HG03460 (cell line): ENCODE data around the gene SERPINA4.
"Not testable (repeated sequence)": the region's sequence is repeated elsewhere in the genome, so short reads cannot be mapped to it uniquely, and the experiment has no call there.

Experiments
- ATAC-seq: cut with Tn5 transposase; IDR thresholded peaks from one replicate; pipeline ENCODE4 v1.9.1; 2021; ENCODE audit not compliant: unreplicated experiment

The SERPINA4 gene

DNA sequence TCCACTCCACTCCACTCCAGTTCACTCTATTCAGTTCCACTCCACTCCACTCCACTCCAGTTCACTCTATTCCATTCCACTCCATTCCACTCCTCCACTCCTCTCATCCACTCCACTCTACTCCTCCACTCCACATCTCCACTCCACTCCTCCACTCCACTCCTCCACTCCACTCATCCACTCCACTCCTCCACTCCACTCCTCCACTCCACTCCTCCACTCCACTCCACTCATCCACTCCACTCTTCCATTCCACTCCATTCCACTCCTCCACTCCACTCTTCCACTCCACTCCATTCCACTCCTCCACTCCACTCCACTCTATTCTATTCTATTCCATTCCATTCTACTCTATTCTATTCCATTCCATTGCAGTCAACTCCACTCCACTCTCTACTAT lies 29.8 kb downstream of the SERPINA4 start:
- ATAC-seq = no peak

DNA sequence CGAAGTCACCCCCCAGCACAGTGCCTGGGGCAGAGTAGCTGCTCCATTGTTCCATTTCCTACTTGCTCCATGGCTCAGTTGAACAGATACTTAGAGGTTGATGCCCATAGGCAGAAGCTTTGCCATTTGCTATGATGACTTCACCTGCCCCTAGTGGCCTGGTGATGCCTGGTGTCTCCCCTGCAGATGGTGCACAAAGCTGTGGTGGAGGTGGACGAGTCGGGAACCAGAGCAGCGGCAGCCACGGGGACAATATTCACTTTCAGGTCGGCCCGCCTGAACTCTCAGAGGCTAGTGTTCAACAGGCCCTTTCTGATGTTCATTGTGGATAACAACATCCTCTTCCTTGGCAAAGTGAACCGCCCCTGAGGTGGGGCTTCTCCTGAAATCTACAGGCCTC lies 30.6 kb downstream of the SERPINA4 start:
- ATAC-seq = no peak

DNA sequence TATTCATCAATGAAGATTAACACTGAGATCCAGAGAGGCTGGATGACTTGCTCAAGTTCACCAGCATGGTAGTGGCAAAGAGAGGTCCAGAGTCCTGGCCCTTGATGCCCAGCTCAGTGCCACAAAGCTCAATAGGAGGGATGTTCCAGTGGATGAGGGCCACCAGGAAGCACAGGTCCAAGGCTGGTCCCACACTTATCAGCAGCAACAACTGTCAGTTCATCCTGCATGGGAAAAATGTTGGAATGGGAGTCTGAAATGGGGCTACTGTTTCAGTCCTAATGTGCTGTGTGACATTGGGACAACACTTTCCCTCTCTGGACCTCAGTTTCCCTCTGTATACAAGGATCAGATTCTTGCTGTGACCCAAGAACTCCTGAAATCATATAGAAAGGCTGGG lies 31.2 kb downstream of the SERPINA4 start:
- no peak for ATAC-seq

DNA sequence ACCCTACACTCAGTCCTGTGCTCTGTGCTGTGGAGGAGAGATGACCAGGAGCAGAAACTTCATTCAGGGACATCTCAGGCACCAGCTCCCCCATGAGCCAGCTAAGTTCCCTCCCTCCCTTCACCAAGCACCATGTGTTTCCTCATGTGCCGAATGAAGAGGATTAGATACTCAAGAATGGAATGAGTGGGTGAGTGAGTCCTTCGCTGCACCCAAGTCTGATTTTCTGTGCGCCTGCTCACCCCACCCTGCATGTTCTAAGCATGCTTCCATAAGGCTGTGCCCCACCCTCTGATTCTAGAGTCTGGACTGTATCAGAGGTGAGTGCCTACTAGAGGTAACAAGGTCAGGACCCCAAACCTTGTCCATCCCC lies 32.1 kb downstream of the SERPINA4 start:
- no peak for ATAC-seq

DNA sequence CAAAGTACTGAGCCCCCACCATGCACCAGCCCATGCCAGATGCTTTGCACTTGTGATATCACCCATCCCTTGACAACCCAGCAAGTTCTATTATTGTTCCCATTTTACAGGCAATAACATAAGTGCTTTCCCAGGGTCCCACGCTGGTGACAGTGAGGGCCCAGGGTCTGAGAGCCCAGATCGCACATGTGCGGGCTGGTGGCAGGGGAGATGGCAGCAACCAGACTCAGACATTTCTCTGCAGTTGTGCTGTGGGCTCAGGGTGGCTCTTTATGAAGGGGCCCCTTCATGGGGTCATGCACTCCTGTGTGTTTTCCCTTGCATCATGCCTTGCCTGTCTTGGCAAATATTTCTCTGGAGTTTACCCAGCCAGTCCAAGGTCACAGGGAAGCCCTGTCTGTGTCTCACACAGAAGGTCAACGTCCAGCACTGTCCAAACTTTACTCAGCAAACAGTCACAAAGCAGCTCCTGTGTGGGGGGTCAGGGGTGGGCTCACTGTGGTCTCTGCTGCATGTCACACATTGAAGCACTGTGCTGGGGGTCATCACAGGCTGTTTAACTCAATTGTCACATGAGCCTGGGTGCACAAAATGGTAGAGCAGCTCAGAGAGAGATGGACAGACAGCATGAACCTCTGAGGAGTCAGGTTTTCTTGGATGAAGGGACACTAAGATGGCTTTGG lies 32.6 kb downstream of the SERPINA4 start:
- no peak for ATAC-seq

DNA sequence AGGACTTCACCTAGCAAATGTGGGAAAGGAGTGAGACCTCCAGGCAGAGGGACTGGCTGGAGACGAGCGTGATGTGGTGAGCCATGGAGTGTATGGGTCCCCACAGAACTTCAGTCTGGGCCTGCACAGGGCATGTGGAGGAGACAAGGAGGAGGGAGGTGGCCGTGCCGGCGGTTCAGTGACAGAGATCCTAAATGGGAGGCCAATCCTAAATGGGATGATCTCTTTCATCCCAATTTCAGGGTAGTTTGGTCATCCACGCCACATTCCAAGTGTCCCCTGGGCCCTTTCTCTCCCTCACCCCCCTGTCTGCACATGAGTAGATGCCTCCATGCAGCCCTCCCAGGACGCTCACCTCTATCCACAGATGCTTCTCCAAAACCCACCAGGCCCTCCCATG lies 33.2 kb downstream of the SERPINA4 start:
- no peak for ATAC-seq

DNA sequence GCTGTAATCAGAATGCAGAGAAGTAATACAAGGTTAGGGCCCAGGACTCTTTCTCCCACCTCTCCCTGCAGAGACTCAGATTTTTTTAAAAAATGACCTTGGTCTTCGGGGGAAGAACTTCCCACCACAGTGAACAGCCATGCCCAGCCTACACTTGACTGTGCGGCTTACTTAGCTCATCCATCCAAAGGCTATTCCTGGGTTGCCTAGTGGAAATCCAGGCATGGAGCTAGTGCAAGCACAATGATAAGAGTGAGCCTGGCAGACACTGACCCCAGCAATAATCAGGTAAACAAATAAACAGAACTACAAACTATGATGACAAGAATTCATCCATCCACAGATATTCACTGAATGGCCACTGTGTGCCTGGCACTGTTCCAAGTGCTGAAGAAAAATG lies 34.7 kb downstream of the SERPINA4 start:
- no peak for ATAC-seq

DNA sequence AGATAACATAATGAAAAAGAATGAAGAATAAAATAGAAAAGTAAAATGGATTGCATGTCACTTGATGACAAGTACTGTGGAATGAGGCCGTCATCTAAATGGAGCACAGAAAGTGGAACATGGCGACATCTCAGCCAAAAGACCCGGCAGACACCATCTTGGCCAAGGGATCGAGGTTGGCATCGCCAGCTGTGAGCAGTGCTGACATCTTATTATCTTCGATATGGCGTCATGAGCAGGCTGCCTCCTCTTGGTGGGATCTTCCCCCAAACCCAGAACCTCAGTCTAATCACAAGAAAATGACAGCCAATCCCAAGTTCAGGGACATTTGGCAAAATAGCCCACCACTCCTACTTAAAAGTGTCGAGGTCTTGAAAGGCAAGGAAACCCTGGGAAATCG lies 35.1 kb downstream of the SERPINA4 start:
- no peak for ATAC-seq

DNA sequence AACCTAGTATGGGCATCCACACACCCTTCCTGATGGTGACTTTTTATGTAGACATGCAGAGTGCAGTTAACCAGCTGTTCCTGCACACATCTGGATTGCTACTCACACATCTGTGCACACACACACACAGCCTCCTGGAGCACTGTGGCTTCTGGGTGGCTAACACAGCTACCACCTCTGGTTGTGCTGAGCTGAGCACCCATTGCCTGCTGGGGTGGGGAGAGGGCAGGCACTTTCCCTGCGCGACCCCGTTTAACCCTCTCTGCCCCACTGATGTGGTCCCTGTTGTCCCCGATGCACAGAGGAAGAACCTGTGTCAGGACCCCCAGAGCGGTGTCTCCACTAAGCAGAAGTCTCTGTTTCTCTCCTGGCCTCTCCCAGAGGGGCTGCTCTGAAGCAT lies 36.5 kb downstream of the SERPINA4 start:
- no peak for ATAC-seq

DNA sequence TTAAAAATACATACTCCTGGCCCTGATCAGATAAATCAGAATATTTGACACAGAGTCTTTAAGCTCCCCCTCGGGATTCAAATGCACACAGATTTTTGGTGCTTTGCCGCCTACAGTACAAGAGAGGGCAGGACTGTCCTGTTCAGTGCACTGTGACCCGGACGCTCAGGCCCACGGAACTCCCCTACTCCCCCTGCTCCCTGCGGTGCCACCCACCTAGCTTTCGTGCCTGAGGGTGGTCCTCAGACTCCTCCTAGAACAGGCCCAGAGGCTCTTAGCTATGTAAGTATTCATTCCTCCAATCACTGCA lies 37.2 kb downstream of the SERPINA4 start:
- ATAC-seq = no peak

DNA sequence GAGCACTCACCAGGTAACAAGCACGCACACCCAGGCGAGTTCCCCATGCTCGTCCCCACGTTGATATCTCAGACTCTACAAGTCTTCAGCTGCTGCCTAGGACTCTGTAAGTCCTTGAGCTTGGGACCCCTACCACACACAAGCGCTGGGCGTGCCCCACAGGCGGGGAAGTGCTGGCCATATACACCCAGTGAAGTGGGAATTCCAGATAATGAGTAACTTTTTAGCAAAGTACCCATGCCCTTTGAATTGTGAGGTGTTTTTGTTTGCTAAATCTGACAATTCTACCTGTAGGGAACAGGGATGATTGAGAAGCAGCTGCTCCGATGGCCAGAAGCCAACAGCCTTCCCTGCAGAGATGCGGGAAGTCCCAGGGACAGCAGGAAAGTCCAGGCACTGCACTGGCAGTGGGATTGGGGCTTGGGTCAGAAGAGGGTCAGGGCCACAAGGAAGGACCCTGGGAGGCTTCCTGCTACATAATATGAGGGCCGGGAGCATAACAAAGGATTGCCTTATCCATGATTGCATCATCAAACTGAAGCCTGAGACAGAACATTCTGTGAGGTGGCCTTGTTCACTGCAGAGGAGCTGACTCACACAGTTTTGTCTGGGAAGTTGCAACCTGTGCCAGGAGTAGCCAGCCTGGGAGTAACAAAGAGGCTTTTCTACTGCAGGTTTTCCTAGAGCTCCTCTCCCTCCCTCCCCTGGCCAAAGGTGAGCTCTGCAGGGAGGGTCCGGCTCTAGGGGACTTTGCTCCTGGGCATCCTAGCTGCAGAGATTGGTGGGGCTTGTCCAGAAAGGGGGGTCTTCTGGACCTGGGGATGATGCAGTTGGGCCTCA lies 37.8 kb downstream of the SERPINA4 start:
- ATAC-seq = no peak

DNA sequence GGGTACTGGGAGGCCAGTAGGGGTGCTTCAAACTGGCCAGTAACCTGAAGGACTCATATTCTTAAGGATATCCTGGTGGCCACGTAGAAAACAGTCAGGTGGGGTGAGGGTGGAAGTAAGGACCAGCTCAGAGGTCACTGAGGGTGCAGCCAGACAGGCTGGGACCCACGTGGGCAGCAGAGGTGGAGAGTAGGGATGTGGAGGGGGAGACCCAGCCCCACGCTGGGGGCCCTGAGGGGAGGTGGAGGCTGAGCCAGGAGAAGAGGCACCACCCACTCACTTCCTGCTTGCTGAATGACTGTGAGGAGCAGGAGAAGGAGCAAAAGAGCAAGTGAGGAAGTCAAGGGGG lies 38.4 kb downstream of the SERPINA4 start:
- ATAC-seq = no peak

DNA sequence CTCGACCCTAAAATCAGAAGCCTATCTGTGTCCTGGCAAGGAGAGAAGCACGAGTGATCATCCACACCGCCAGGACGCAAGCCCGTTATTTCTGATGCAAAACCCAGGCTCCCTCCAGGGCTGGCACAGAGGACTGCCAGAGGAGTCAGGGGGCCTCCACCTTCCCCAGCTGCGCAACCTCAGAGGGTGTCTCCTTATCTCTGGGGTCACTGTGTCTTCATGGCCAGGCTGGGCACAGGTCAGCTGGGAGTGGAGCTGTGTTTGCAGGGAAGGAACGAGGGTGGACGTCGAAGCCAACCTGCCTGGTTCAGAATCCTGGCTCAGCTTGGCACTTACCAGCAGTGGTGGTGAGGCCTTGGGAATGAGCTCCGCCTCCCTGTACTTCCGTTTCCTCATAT lies 38.9 kb downstream of the SERPINA4 start:
- ATAC-seq = no peak

DNA sequence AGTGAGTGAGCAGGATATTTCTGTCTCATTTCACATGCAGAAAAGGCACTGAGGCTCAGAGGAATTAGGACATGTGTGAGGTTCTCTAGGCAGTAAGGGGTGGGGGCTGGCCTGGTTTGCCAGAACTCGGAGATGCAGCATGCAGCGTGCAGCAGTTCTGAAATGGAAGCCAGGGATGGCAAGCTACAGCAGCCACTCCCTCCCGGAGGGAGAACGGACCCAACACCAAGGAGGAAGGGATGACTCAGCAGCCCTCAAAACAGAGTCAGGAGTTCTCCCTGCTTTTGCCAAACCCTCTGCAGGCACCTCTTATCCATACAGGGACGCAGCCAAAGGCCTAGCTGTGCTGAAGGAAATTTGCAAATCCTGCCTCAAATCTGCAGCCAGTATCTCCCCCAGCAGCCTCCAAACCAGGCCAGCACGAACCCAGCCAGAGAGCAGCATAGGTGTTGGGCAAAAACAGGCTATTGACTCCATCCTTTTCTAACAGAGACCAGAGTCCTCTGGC lies 40.7 kb downstream of the SERPINA4 start:
- ATAC-seq = no peak

DNA sequence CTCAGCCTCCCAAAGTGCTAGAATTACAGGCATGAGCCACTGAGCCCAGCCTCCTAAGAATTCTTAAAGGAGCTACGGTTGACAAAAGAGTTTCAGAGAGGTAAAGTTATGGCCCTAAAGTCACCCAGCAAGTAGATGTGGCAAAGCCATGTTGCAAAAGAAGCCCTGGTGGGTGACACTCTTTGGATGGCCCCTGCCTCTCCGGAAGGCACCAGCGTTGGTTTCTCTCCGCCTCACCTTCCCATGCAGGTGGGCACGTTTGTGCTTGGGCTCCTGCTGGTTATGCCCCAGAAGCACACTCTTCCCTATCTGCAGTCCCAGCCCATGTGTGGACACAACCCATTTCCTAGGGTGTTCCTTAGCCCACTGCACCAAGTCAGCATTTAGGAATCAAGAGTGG lies 41.5 kb downstream of the SERPINA4 start:
- no peak for ATAC-seq

DNA sequence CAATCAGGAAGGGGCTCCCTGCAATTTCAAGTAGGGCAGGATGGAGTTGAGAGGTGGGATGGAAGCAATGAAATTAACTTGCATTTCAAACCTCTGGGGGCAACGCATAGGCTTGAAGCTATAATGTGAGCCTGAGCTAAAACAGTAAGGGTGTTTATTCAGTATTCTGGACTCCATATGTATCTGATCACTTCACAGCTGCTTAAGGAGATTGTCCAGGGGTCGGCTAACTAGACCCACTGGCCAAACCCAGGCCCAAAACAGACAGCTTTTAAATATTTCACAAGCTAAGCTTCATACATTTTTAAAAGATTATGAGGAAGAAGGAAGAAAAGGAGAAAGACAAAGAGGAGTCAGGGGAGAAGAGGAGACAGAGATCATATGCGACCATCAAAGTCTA lies 44.1 kb downstream of the SERPINA4 start:
- no peak for ATAC-seq

DNA sequence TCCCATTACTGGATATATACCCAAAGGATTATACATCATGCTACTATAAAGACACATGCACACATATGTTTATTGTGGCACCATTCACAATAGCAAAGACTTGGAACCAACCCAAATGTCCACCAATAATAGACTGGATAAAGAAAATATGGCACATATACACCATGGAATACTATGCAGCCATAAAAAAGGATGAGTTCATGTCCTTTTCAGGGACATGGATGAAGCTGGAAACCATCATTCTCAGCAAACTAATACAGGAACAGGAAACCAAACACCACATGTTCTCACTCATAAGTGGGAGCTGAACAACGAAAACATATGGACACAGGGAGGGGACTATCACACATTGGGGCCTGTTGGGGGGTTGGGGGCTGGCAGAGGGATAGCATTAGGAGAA lies 47.7 kb downstream of the SERPINA4 start:
- ATAC-seq = not testable (repeated sequence)

DNA sequence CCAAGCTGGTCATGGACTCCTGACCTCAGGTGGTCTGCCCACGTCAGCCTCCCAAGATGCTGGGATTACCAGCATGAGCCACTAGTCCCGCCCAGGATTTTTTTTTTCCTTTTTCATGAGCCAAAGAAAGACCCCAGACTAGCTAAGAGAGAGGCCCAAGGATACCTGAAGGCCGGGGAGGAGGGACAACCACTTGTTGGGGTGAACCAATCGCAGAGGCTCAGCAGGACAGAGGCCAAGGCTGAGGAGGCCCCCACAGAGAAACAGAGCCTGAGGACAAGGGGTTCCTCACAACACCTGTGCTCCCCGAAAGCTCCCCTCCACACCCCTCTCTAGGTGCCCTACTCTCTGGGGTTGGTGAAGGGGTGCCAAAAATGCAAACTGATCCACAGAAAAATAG lies 49.9 kb downstream of the SERPINA4 start:
- ATAC-seq = no peak

DNA sequence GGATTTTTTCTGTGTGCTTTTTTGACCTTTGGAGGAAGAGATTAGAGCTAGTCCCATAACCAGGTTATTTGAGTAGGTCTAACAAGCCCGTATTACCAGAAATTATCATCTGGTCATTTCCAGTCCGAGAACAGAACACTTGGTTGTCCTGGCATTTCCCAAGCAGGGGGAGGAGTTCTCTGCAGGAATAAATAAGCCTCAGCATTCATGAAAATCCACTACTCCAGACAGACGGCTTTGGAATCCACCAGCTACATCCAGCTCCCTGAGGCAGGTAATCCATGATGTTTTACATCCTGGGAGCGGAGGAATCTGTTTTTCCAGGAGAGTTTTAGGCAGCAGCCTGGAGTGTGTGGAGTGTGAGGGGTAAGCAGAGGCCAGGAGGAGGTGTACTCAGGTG lies 50.9 kb downstream of the SERPINA4 start, which contains the start of gene SERPINA3:
TSS of gene SERPINA3 (plus strand) at position 218 of the 400 bp plus-strand sequence. CDS start 2,051 bp downstream, outside the sequence.
- no peak for ATAC-seq

DNA sequence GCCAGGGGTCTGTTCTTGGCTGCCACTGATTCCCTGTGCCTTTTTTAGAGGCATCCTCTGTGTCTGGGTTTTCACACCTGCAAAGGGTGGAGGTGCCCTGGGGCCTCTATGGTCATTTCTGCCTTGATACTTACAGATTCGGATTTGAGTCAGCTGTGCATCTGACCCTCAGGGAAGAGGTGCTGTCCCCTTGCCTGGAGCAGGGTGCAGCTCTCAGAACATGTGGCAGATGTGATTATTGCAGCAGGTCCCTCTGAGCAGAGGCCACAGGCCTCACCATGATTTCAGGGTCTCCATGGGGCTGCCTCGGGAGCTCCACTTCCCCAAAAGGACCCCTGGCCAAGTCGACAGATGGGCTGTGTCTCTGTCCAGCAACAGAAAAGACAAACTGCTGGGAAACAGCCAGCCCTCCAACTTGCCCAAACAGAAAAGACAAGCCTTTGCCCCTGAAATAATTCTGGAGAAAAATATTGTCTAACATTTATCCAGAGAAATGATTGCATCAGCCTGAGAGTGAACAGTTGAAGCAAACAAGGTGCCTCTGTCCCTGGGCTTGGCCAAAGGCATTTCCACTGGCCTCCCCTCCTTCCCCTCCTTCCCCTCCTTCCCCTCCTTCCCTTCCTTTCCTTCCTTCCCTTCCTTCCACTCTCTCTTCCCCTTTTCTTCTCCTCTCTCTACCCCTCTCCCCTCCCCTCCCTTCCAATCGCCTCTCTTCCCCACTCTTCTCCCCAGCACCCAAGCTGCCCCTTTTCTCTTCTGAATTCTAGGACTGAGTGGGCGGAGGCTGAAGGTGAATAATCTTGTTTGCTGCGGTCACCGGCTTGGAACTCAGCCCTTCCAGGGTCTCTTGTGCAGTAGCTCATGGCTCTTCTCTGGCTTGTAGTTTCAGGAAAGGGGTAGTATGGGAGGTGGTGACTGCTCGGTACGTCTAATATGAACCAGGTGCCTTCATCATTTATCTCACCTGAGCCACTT lies 51.6 kb downstream of the SERPINA4 start:
- ATAC-seq = no peak
